ENCODE results near the gene PDYN.

The PDYN gene

DNA sequence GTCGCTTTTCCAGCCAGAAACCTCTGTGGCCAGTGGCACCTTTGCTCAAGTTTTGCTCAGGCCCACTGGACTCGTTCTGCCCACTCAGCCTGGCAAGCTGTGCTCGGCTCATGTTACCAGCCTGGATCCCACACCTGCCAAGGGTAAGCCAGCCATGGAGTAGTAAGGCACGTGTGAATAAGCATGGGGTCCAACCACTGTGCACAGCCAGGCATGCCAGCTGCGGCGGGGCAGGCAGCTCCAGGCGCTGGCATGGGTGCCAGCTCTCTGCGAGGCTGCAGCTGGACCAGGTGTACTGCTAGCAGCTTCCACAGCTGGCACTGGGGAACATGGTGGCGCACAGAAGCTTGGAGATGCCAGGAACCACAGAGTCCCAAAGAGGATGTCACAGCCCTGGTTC lies 32.1 kb upstream of the PDYN start:
- H3K4me2 ChIP-seq (ENCODE audit: low read depth, low read length, poor library complexity, severe bottlenecking), result no peak overlapping the region
- no peak for TF ChIP-seq CTCF (IDR thresholded peaks at IDR 0.05; ENCODE audit: insufficient read depth, low read length, poor library complexity, severe bottlenecking)
- TF ChIP-seq EZH2phosphoT487 (conservative IDR thresholded peaks at IDR 0.05; ENCODE audit: low read length), result no peak
- no peak overlapping the region for H3K4me3 ChIP-seq (ENCODE audit: insufficient read depth, low read length, poor library complexity, severe bottlenecking)
- no peaks in the 10 kb centered on the region for H4K20me1 ChIP-seq (ENCODE audit: low read depth, low read length)
- no peaks in the 10 kb centered on the region for H3K9me2 ChIP-seq (replicated peaks; ENCODE audit: insufficient read depth, low read length)
- peaks cover 11% of the 10 kb centered on the region; the same call in 1 of the 2 replicates for H3K9me3 ChIP-seq (ENCODE audit: insufficient read depth, low read length)
- no peak overlapping the region for H3K9ac ChIP-seq (ENCODE audit: low read length)
- no peaks in the 10 kb centered on the region for H3K27me3 ChIP-seq (ENCODE audit: low read length)
- H3K79me2 ChIP-seq (ENCODE audit: insufficient read depth, low read length), result no peaks in the 10 kb centered on the region
- H3K36me3 ChIP-seq (ENCODE audit: low read length), result no peaks in the 10 kb centered on the region
- no peak overlapping the region for H2AFZ ChIP-seq (ENCODE audit: low read depth, low read length, severe bottlenecking)
- H3K27ac ChIP-seq (ENCODE audit: low read depth, low read length), result no peak overlapping the region
- no peaks in the 10 kb centered on the region for H3F3A ChIP-seq (ENCODE audit: insufficient read depth)

- H3K27ac ChIP-seq (ENCODE audit: low read depth, low read length), result no peak overlapping the region
- H3K79me2 ChIP-seq (ENCODE audit: insufficient read depth, low read length), result no peaks in the 10 kb centered on the region
- no peaks in the 10 kb centered on the region for H3K27me3 ChIP-seq (ENCODE audit: low read length)
- no peaks in the 10 kb centered on the region for H3F3A ChIP-seq (ENCODE audit: insufficient read depth)
- H4K20me1 ChIP-seq (ENCODE audit: low read depth, low read length), result no peaks in the 10 kb centered on the region
- H3K9ac ChIP-seq (ENCODE audit: low read length), result no peak overlapping the region
- H3K36me3 ChIP-seq (ENCODE audit: low read length), result no peaks in the 10 kb centered on the region
- TF ChIP-seq EZH2phosphoT487 (conservative IDR thresholded peaks at IDR 0.05; ENCODE audit: low read length) (no peak), CTCF (IDR thresholded peaks at IDR 0.05; ENCODE audit: insufficient read depth, low read length, poor library complexity, severe bottlenecking) (no peak)
- H3K4me3 ChIP-seq (ENCODE audit: insufficient read depth, low read length, poor library complexity, severe bottlenecking), result no peak overlapping the region
- no peaks in the 10 kb centered on the region for H3K9me2 ChIP-seq (replicated peaks; ENCODE audit: insufficient read depth, low read length)
- H3K4me2 ChIP-seq (ENCODE audit: low read depth, low read length, poor library complexity, severe bottlenecking), result no peak overlapping the region
- no peak overlapping the region for H2AFZ ChIP-seq (ENCODE audit: low read depth, low read length, severe bottlenecking)
- peaks cover 11% of the 10 kb centered on the region; the same call in 1 of the 2 replicates for H3K9me3 ChIP-seq (ENCODE audit: insufficient read depth, low read length)
Measured at GRCh38 chr20:2023151-2023550, 29.3 kb upstream of the PDYN start.

DNA sequence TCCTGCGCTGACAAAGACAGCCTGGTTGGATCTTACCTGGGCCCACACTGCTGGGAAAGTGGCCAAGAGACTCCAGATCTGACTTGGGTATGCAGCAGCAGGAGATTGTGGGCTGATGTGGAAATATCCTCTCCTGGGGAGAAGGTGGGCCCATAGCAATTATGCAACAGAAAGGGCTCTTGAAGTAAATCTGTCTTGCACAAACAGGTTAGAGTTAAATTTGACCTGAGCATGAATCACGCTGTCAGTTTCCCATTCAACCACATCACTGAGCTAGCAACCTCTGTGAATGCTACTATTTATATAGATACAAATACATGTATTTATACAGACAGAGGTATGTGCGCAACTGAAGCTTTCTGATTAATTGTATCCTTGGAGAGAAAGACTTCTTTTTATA lies 28.3 kb upstream of the PDYN start:
- H4K20me1 ChIP-seq (ENCODE audit: low read depth, low read length), result no peaks in the 10 kb centered on the region
- TF ChIP-seq CTCF (IDR thresholded peaks at IDR 0.05; ENCODE audit: insufficient read depth, low read length, poor library complexity, severe bottlenecking), result no peak
- TF ChIP-seq EZH2phosphoT487 (conservative IDR thresholded peaks at IDR 0.05; ENCODE audit: low read length), result no peak
- H2AFZ ChIP-seq (ENCODE audit: low read depth, low read length, severe bottlenecking), result no peak overlapping the region
- H3K79me2 ChIP-seq (ENCODE audit: insufficient read depth, low read length), result no peaks in the 10 kb centered on the region
- peaks cover 11% of the 10 kb centered on the region; the same call in 1 of the 2 replicates for H3K9me3 ChIP-seq (ENCODE audit: insufficient read depth, low read length)
- no peaks in the 10 kb centered on the region for H3K27me3 ChIP-seq (ENCODE audit: low read length)
- no peaks in the 10 kb centered on the region for H3K36me3 ChIP-seq (ENCODE audit: low read length)
- H3K4me3 ChIP-seq (ENCODE audit: insufficient read depth, low read length, poor library complexity, severe bottlenecking), result no peak overlapping the region
- H3K27ac ChIP-seq (ENCODE audit: low read depth, low read length), result no peak overlapping the region
- no peak overlapping the region for H3K4me2 ChIP-seq (ENCODE audit: low read depth, low read length, poor library complexity, severe bottlenecking)
- no peaks in the 10 kb centered on the region for H3K9me2 ChIP-seq (replicated peaks; ENCODE audit: insufficient read depth, low read length)
- H3F3A ChIP-seq (ENCODE audit: insufficient read depth), result no peaks in the 10 kb centered on the region
- no peak overlapping the region for H3K9ac ChIP-seq (ENCODE audit: low read length)

All from SU-DHL-6 (cell line).